ENCODE measurements around the gene METAP1D.

METAP1D gene

GRCh38 chr2:172098650-172099471 is 99.1 kb downstream of the METAP1D start:
- TF ChIP-seq, protein P1, sequence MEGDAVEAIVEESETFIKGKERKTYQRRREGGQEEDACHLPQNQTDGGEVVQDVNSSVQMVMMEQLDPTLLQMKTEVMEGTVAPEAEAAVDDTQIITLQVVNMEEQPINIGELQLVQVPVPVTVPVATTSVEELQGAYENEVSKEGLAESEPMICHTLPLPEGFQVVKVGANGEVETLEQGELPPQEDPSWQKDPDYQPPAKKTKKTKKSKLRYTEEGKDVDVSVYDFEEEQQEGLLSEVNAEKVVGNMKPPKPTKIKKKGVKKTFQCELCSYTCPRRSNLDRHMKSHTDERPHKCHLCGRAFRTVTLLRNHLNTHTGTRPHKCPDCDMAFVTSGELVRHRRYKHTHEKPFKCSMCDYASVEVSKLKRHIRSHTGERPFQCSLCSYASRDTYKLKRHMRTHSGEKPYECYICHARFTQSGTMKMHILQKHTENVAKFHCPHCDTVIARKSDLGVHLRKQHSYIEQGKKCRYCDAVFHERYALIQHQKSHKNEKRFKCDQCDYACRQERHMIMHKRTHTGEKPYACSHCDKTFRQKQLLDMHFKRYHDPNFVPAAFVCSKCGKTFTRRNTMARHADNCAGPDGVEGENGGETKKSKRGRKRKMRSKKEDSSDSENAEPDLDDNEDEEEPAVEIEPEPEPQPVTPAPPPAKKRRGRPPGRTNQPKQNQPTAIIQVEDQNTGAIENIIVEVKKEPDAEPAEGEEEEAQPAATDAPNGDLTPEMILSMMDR (IDR thresholded peaks at IDR 0.05; ENCODE audit: low read depth, low read length) = no peak
- DNase-seq (ENCODE audit: extremely low read depth, low read depth) = no peak

DNA sequence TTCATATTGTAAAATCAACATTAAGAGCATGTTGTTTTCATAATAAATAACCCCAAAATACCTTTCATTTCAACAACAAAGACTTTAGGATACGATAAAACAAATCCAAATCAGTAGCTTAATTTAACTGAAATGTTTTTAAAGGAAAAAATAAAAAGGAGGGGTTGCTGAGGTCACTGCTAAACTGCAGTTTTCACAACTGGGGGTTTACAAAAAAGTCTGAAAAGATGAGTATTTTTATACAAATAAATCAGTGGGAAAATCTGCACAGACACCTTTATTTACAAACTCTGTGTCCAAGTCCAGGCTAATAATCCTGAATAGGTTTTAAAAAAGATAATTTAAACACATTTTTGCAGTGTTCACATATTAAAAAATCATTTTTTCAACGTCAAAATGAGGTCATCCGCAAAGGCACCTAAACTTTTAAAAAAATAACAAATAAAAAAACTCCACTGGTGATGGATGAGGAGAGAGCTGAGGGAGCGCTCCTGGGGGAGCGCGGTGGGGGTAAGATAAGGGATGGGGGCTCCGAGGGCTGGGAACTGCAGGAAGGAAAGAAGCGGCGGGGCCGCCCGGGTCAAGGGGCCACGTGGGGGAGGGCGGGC is 99.8 kb downstream of the METAP1D start:
- no peak for DNase-seq (ENCODE audit: extremely low read depth, low read depth)
- TF ChIP-seq, protein P1 (IDR thresholded peaks at IDR 0.05; ENCODE audit: low read depth, low read length) = no peak

- TF ChIP-seq, protein P1 (IDR thresholded peaks at IDR 0.05; ENCODE audit: low read depth, low read length) = no peak
- no peak for DNase-seq (ENCODE audit: extremely low read depth, low read depth)
Observed at GRCh38 chr2:172100080-172100934, 100.6 kb downstream of the METAP1D start.

DNA sequence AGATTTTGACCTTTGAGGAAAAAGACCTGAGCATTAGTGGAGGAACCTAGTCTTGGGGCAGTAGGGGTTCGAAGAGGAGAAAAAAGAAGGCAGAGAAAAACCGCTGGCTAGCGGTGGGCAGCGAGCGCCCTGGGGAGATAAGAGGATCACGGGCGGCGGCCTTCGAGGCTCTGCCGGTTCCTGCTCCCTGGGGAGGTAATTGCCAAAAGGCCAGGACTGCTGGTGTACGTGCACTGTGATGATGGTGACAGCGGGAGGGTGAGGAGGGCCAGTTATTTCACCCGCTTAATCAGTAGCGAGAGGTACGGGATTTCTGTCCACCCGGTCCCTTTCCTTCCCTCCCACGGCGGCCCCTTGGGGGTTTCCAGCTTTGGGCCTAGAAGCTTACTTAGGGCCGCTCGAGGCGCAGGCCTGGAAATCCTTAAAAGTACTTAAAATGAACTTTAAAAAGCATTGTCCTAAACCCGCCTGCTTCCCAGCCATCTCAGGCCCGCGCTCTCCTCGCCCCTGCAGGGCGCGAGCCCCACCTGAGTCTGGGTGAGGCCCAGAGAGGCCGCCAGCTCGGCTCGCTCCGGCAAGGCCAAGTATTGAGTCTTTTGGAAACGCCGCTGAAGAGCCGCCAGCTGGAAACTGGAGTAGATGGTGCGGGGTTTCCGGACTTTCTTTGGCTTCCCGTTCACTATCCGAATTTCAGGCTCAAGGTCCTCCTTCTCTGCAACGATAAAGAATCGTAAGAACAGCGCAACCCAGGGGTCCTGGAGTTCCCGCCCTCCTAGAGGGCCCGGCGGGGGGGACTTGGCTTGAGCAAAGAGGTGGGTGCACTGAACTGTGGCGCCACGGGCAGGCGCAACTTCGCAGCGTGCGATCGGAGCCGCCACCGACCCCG is 101.4 kb downstream of the METAP1D start:
- TF ChIP-seq, protein P1 (IDR thresholded peaks at IDR 0.05; ENCODE audit: low read depth, low read length) = peak; percentile 2; the same call in 1 of the 2 replicates
- DNase-seq (ENCODE audit: extremely low read depth, low read depth) = no peak

- DNase-seq (ENCODE audit: extremely low read depth, low read depth) = no peak
Observed at GRCh38 chr2:172101821-172102390, 102.2 kb downstream of the METAP1D start.

More at GRCh38 chr2:172101821-172102390, 102.2 kb downstream of the METAP1D start:
- TF ChIP-seq, protein P1 (IDR thresholded peaks at IDR 0.05; ENCODE audit: low read depth, low read length) = no peak

Data from AG09319 (cell line).